Heart right ventricle (tissue), 16 donors: ENCODE results near the gene BTBD9. TPM values are rescaled to one million over a fixed set of nuclear protein-coding genes. Genes with fewer than 3 reads are reported as not detected.

Experiments used
- ATAC-seq, 8 donors: fragments of 200-7000 bp; cut with Tn5 transposase; one replicate each; pipeline ENCODE4 v1.9.1; 2020; ENCODE audit warnings: mild to moderate bottlenecking in 8 of 8, moderate library complexity in 8 of 8, moderate number of reproducible peaks in 1 of 8
- DNase-seq, 2 donors: peaks; one replicate each; pipeline ENCODE4 v3.0.0-alpha.2; 2020
- H3K27ac ChIP-seq, 10 donors: fragments of 200-600 bp; sonication (generic) in 2 of 10; one replicate each; pipeline versions ENCODE4 v1.5.0 to v1.8.0; 2020 to 2022; ENCODE audit warnings: mild to moderate bottlenecking in 3 of 10
- H3K27me3 ChIP-seq, 7 donors: fragments of 200-600 bp; one replicate each; pipeline ENCODE4 v1.8.0; 2021 to 2022; ENCODE audit warnings: mild to moderate bottlenecking in 2 of 7
- H3K36me3 ChIP-seq, 9 donors: fragments of 200-600 bp; sonication (generic) in 1 of 9; one replicate each; pipeline versions ENCODE4 v1.5.0 to v1.8.0; 2020 to 2022; ENCODE audit warnings: mild to moderate bottlenecking in 2 of 9
- H3K4me1 ChIP-seq, 9 donors: fragments of 200-600 bp; sonication (generic) in 1 of 9; one replicate each; pipeline versions ENCODE4 v1.5.0 to v1.8.0; 2020 to 2022; ENCODE audit warnings: mild to moderate bottlenecking in 4 of 9
- H3K4me3 ChIP-seq, 10 donors: fragments of 200-600 bp; sonication (generic) in 2 of 10; one replicate each; pipeline versions ENCODE4 v1.5.0 to v1.8.0; 2020 to 2022; ENCODE audit warnings: mild to moderate bottlenecking in 7 of 10, moderate library complexity in 2 of 10
- H3K9me3 ChIP-seq, 11 donors: fragments of 200-600 bp in 10 of 11; sonication (generic) in 2 of 11; one replicate each; pipeline versions ENCODE4 v1.5.0 to v1.8.0; 2013 to 2022; ENCODE audit warnings: mild to moderate bottlenecking in 2 of 11, control low read depth in 1 of 11, moderate library complexity in 1 of 11
- CTCF ChIP-seq, 9 donors: fragments of 200-600 bp; sonication (generic) in 2 of 9; IDR thresholded peaks; one replicate each; pipeline versions ENCODE4 v1.5.0 to v1.8.0; 2021 to 2022; ENCODE audit warnings: antibody characterized with exemption in 9 of 9, mild to moderate bottlenecking in 5 of 9, moderate library complexity in 1 of 9
- WGBS, 2 donors: extraction: QIAGEN DNeasy Blood & Tissue Kit; methylation state at CpG; one replicate each; pipeline ENCODE4 v1.1.7; 2013; ENCODE audit warnings: inconsistent platforms in 1 of 2; 5-methylcytosine and 5-hydroxymethylcytosine counted together
- intact Hi-C, 10 donors: fragments of 100-400 bp; cut with DNase I; formaldehyde crosslinking; loops; one replicate each; pipeline versions ENCODE4 v1.11.1 to v1.14.2; 2022
- polyA plus RNA-seq, 2 donors: library from polyadenylated mRNA; stranded (reverse); fragments of 200-250 nt; gene quantifications; one replicate each; pipeline ENCODE4 v1.2.3, GENCODE V29; 2013
- total RNA-seq, 10 donors: library from RNA; stranded (reverse); fragmentation: NEBNext Ultra II Directional in 3 of 10; extraction: Animal tissue kit (Norgen Biotek cat#: 25700) in 3 of 10; gene quantifications; one replicate each; pipeline versions ENCODE4 v1.2.1 to v1.2.4, GENCODE V29; 2021 to 2023
- donor health status: Arrhythmogenic right ventricular cardiomyopathy.
- donor health status: ischemic (EF 13 %, LVEDD 7.1; RV severe dilation, severe dysfunction).
- donor health status: healthy with polysubstance abuse.
- donor health status: DM: no; HTN: yes; CAD: no.
- donor health status: DM: no; HTN: no; CAD: no.
- donor health status: ischemic (EF 25% LVEDD 6.9; RV normal size, moderate dysfunction).
- donor health status: ischemic (EF 25% LVEDD 5.7; RV mildly dilated, moderate dysfunction).
- donor health status: healthy.
- donor health status: DM: yes; HTN: yes; CAD: no.
- donor health status: Ischemic cardiomyopathy.
- donor health status: ischemic (EF 35%, LVEDD 5.7; RV mildly dilated, moderate dysfunction).
- donor health status: nonischemic (EF 11% LVEDD 7.7; RV severe dilation, severe dysfunction).
- donor health status: DM: yes; HTN: yes; CAD: no.
- donor health status: PGD.
- donor health status: ischemic (EF 29% LVEDD 5.4; RV normal size, mild dysfunction).
- donor health status: nonischemic (EF 23%, LVEDD 6.1; RV moderate dilation, normal function).

The BTBD9 gene
- total and polyA plus RNA-seq, 12 donors = 4.2 to 27.7 (median 18.3) TPM

GRCh38 chr6:38283734-38284362 is 355.9 kb downstream of the BTBD9 start:
- DNase-seq = no peak
- H3K4me3 ChIP-seq = no peak overlapping the region
- ATAC-seq = no peak
- H3K9me3 ChIP-seq = no peaks in the 10 kb centered on the region
- H3K4me1 ChIP-seq = peaks cover 0 to 22% (median 10%) of the 10 kb centered on the region in 9 donors
- 95 to 96% methylated on average over 4 of the region's 4 CpGs for WGBS, 2 donors
- no peaks in the 10 kb centered on the region for H3K27me3 ChIP-seq
- intact Hi-C loops = no loop called here
- H3K27ac ChIP-seq = no peak overlapping the region
- TF ChIP-seq CTCF (IDR thresholded peaks at IDR 0.05) = no peak
- peaks cover 0 to 12% (median 0%) of the 10 kb centered on the region in 9 donors for H3K36me3 ChIP-seq

- ATAC-seq (no peak), DNase-seq (no peak)
- Histone ChIP-seq H3K4me3 (no peak overlapping the region), H3K36me3 (peaks cover 0 to 7% (median 0%) of the 10 kb centered on the region in 9 donors), H3K9me3 (no peaks in the 10 kb centered on the region), H3K4me1 (peaks cover 0 to 22% (median 10%) of the 10 kb centered on the region in 9 donors), H3K27ac (no peak overlapping the region), H3K27me3 (no peaks in the 10 kb centered on the region)
- intact Hi-C loops = no loop called here
- no peak for TF ChIP-seq CTCF (IDR thresholded peaks at IDR 0.05)
- WGBS, 2 donors = 84 to 95% methylated on average over 3 of the region's 3 CpGs
These were observed 356.8 kb downstream of the BTBD9 start for GRCh38 chr6:38282911-38283310.

- Histone ChIP-seq H3K27ac (no peak overlapping the region), H3K4me3 (no peak overlapping the region), H3K36me3 (no peaks in the 10 kb centered on the region), H3K9me3 (no peaks in the 10 kb centered on the region), H3K4me1 (peaks cover 0 to 22% (median 10%) of the 10 kb centered on the region in 9 donors), H3K27me3 (no peaks in the 10 kb centered on the region)
- no peak for ATAC-seq
- no peak for DNase-seq
- intact Hi-C loops = no loop called here
- no peak for TF ChIP-seq CTCF (IDR thresholded peaks at IDR 0.05)
- 38 to 43% methylated on average over 2 of the region's 2 CpGs for WGBS, 2 donors
These were observed 358.6 kb downstream of the BTBD9 start for GRCh38 chr6:38281126-38281525.

DNA sequence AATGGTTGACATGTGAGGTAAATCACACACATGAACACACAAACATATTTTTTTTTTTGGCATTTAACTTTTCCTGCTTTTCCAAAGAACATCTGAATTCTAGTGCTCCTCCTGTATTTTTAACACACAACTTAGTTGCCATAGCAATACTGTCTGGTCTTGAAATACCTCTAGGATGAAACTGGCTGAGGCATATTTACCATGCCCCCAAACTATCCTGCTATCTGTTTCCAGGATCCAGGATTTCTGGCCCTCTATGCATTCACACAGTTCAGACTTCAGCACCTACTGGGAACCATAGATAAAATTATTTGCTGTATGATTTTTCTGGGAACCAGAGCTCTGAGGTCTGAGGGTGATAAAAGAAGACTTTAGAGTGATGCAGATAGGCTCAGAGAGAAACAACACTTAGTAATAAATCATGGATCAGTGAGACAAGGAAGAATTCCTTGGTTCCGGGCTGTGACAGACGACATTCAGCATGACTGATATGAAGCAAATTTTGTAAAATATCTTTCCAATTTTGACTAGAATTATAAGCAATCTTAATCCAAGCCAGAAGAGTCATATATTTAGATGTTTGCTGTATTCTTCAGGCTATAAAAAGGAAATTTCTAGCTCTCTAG is 359.7 kb downstream of the BTBD9 start:
- H3K4me1 ChIP-seq = peaks cover 0 to 22% (median 10%) of the 10 kb centered on the region in 9 donors
- no peak overlapping the region for H3K4me3 ChIP-seq
- DNase-seq (no peak), ATAC-seq (no peak)
- no peak overlapping the region for H3K27ac ChIP-seq
- intact Hi-C loops = no loop called here
- H3K9me3 ChIP-seq = no peaks in the 10 kb centered on the region
- 68 to 69% methylated on average over 2 of the region's 2 CpGs for WGBS, 2 donors
- no peak for TF ChIP-seq CTCF (IDR thresholded peaks at IDR 0.05)
- no peaks in the 10 kb centered on the region for H3K36me3 ChIP-seq
- no peaks in the 10 kb centered on the region for H3K27me3 ChIP-seq
